ENCODE results near the gene TRPV2. TPM values are rescaled to one million over a fixed set of nuclear protein-coding genes. Genes with fewer than 3 reads are reported as not detected.

Gene TRPV2
- total RNA-seq, 4 donors from 2014 or later: 2.9 to 4.4 (median 3.4) TPM

GRCh38 chr17:16459855-16460550 is 44.6 kb downstream of the TRPV2 start:
- Histone ChIP-seq H3K36me3 (no peaks in the 10 kb centered on the region), H3K27ac (no peak overlapping the region), H3K9me3 (no peaks in the 10 kb centered on the region), H3K4me3 (no peak overlapping the region), H3K27me3 (no peaks in the 10 kb centered on the region), H3K4me1 (no peaks in the 10 kb centered on the region)
- ATAC-seq: no peak
- DNase-seq: no peak
- intact Hi-C loops (cut with DNase I; ENCODE audit: low total_unique reads): no loop called here
- in situ Hi-C loops (cut with MboI; ENCODE audit: low sequenced_read_pairs in 4 of 4): loop anchor here in 1 of 4 donors (10.0 kb wide), 1 partner anchor 55 kb away; no protein-coding TSS in a partner anchor
- no peak for TF ChIP-seq POLR2A (IDR thresholded peaks at IDR 0.05)
- TF ChIP-seq, protein P1, sequence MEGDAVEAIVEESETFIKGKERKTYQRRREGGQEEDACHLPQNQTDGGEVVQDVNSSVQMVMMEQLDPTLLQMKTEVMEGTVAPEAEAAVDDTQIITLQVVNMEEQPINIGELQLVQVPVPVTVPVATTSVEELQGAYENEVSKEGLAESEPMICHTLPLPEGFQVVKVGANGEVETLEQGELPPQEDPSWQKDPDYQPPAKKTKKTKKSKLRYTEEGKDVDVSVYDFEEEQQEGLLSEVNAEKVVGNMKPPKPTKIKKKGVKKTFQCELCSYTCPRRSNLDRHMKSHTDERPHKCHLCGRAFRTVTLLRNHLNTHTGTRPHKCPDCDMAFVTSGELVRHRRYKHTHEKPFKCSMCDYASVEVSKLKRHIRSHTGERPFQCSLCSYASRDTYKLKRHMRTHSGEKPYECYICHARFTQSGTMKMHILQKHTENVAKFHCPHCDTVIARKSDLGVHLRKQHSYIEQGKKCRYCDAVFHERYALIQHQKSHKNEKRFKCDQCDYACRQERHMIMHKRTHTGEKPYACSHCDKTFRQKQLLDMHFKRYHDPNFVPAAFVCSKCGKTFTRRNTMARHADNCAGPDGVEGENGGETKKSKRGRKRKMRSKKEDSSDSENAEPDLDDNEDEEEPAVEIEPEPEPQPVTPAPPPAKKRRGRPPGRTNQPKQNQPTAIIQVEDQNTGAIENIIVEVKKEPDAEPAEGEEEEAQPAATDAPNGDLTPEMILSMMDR (IDR thresholded peaks at IDR 0.05 in 4 of 5, conservative IDR thresholded peaks at IDR 0.05 in 1 of 5): no peak

DNA sequence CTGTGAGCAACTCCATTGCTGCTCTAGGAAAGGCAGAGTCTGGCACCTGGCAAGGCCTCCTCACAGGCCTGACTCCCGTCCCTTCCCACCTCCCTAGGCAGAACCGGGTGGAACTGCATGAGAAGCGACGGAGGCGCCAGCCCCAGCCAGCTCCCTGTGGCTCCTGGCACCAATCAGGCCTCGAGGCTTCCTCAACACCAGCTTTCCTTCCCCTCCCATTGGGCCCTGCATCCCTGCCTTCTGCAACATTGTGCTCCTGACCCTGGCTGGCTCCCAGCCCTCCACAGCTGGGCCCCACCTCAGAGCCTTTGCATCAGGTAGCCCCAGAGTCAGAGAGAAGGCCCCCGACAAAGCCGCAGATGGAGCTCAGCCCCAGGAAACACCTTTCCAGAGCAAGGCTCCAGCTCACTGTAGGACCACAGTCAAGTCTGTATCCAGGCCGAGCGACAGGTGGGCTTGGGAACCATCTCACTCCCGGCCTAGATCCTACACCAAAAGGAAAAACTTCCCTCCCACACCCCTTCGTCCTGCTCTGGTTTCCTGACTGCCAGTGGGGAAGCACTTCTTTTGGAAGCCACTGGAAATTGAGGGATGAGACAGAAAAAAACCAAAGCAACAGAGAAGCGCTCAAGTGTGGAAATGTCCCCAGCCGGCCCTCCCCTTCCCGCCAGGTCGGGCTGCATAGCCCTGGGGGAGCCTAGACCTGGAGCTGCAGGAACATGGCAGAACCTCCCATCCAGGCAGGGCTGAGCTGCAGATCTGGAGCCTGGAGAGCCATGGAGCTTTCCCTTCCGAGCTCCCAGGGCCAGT is 45.6 kb downstream of the TRPV2 start:
- H3K36me3 ChIP-seq: no peaks in the 10 kb centered on the region
- H3K9me3 ChIP-seq: no peaks in the 10 kb centered on the region
- TF ChIP-seq, protein P1 (IDR thresholded peaks at IDR 0.05 in 4 of 5, conservative IDR thresholded peaks at IDR 0.05 in 1 of 5): no peak
- no peak for TF ChIP-seq POLR2A (IDR thresholded peaks at IDR 0.05)
- intact Hi-C loops (cut with DNase I; ENCODE audit: low total_unique reads): no loop called here
- no peak overlapping the region for H3K27ac ChIP-seq
- H3K4me3 ChIP-seq: no peak overlapping the region
- H3K4me1 ChIP-seq: peaks cover 0 to 3% of the 10 kb centered on the region in 2 donors
- in situ Hi-C loops (cut with MboI; ENCODE audit: low sequenced_read_pairs in 4 of 4): no loop called here
- H3K27me3 ChIP-seq: no peaks in the 10 kb centered on the region
- DNase-seq (no peak), ATAC-seq (no peak)

DNA sequence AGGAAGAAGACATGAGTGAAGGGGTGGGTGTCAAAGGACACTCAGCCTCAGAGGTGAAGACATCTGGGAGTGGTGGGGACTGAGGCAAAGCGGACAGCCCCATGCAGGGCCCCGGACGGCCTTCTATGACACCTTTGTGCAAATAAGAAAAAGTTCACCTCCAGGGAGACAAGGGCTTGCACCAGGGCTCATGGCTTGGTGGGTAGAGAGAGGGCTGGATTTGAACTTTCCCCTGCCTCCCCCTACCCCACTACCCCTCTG is 46.2 kb downstream of the TRPV2 start:
- intact Hi-C loops (cut with DNase I; ENCODE audit: low total_unique reads) (no loop called here), in situ Hi-C loops (cut with MboI; ENCODE audit: low sequenced_read_pairs in 4 of 4) (no loop called here)
- Histone ChIP-seq H3K9me3 (no peaks in the 10 kb centered on the region), H3K36me3 (no peaks in the 10 kb centered on the region), H3K4me3 (no peak overlapping the region), H3K27ac (no peak overlapping the region), H3K27me3 (no peaks in the 10 kb centered on the region), H3K4me1 (peaks cover 0 to 3% of the 10 kb centered on the region in 2 donors)
- no peak for ATAC-seq
- TF ChIP-seq, protein P1 (IDR thresholded peaks at IDR 0.05 in 4 of 5, conservative IDR thresholded peaks at IDR 0.05 in 1 of 5): no peak
- TF ChIP-seq POLR2A (IDR thresholded peaks at IDR 0.05): no peak
- no peak for DNase-seq

GRCh38 chr17:16462070-16462864 is 46.9 kb downstream of the TRPV2 start:
- TF ChIP-seq POLR2A (IDR thresholded peaks at IDR 0.05): no peak
- intact Hi-C loops (cut with DNase I; ENCODE audit: low total_unique reads): no loop called here
- in situ Hi-C loops (cut with MboI; ENCODE audit: low sequenced_read_pairs in 4 of 4): no loop called here
- ATAC-seq (no peak), DNase-seq (no peak)
- Histone ChIP-seq H3K36me3 (no peaks in the 10 kb centered on the region), H3K9me3 (no peaks in the 10 kb centered on the region), H3K27ac (no peak overlapping the region), H3K27me3 (no peaks in the 10 kb centered on the region), H3K4me3 (no peak overlapping the region), H3K4me1 (peaks cover 0 to 3% of the 10 kb centered on the region in 2 donors)
